ENCODE results near the gene SLC7A1.

Gene SLC7A1

GRCh38 chr13:29508130-29508875 lies 87.2 kb downstream of the SLC7A1 start:
- peak; percentile 82 for DNase-seq

DNA sequence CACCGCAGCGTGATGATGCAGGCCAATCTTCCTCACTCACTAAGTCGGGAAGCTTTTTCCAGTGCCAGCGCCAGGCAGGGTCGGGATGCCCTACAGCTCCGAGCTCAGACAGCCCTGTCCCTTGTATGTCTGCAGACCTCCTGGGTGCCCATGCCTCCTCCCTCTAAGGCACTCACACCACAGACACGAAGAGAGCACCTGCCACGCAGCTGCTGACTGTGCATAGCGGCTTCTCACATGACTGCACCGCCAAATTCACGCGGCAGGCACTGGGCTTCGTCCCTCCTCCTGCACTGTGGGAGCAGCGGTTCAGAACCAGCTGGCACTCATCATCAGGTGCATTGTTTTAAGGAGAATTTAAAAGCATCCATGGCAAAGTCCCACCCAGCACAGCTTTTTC lies 88.1 kb downstream of the SLC7A1 start:
- DNase-seq, result no peak

DNA sequence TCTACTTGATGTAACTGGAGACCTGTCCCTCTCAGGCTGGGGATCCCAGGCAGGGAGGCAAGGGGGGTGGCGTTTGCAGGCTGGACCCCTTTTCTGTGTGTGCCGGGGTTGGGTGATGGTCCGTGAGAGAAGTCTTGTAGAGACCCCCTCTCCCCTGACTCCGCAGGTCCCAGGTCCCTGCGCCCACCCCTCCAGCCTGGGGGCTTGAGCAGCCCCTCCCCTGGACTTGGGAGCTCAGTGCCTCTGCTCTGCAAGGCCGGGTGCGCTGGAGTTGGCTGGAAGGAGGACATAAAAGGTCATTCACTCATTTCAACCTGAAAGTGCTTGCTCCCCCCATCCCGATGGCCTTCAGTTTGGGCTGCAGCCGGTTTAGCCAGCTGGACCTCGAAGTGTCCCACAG lies 89.5 kb downstream of the SLC7A1 start:
- DNase-seq, result no peak

DNA sequence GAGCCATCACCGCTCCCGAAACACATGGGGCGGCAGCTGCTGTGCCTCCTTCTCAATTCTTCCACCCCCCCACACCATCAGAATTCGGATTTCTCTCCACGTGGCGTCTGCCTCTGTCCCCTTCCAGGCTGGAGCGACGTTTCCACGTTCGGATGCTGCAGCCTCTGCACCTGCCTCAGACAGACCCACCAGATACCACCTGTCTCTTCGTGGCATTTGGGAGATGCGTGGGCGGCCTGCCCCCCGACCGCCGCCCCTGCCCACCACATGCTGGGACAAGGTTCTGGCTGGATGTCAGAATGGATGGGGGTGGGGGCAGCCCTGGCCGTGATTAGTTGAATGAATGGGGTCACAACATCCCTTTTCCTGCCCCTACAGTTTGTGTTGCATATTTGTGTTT lies 90.0 kb downstream of the SLC7A1 start:
- no peak for DNase-seq

GRCh38 chr13:29504691-29505090 lies 90.8 kb downstream of the SLC7A1 start:
- DNase-seq, result no peak

DNA sequence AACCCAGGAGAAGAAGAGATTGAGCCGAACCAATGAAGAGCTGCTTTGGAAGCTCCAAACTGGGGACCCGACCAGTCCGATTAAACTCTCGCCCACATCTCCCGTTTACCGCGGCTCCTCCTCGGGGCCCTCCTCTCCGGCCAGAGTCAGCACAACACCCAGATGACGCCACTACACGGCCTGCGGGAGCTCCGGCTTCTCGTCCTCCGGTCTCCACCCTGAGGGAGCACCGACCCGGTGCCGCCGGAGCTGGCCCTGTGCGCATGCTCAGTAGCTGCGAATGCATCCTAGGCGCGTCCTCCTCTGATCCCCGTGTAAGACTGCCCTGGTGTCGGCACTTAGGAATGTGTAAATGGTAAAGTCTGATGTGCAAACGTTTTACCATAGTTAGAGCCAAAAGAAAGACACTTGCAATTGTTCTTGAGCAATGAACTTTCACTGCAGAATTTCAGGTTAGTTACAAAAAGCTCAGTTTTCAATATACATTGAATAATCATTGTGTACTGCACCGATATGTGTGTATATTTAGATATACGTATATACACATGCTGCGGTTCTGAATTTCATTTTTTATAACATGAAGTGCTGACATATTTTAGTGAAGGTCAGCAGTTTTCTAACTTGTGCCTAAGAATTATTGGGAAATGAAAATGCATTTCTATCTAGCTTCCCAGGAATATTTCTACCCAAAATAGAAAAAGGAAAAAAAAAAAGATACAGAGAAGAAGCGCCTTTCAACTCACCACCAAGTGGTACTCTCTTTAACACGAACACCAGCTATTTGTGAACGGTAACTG lies 92.2 kb downstream of the SLC7A1 start:
- DNase-seq, result no peak

DNA sequence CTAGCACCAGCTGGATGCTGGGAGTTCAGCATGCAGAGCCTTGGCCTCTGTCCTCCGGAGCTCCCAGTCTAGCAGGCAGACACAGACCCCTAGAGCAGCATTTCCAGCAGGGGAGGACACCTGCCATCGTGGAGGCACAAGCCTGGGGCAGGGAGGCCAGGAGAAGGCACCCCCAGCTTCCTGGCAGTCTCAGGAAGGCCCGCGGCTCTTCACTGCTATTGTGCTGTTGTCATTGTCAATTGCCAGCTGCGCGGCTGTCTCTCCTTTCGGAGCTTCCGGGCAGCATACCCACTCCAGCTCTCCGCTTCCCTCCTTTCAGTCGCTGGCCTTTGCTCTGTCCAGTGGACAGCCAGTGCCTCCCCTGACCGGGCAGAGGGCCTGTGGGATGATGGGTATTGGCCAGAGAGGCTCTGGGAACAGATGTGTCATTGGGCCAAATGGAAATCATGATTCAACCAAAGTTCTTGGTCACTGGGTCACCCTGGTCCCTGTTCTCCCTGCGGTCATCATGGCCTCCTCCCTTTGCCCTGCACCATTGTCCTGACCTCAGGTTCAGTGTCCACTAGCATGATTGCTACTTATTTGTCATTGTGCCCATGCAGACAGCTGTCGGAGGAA lies 93.0 kb downstream of the SLC7A1 start:
- DNase-seq, result no peak

- no peak for DNase-seq
These were observed 93.8 kb downstream of the SLC7A1 start for GRCh38 chr13:29501674-29502073.

DNA sequence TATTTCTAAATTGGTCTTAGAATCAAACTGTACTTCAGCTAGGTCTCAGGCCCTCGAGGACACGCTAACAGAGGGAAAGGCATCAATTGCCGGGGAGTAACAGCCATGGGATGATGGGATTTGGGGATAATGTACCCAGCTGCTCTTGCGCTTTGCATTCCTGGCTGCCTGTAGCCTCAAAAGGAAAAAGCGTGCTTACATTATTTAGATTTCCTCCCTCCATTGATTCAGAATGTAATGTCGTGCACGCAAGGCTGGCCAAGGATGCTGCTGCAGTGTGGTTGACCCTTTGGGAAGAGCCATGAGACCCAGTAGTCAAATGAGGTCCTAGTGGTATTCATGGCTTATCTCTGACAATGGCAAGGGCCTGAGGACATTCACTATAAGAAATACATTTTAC lies 95.1 kb downstream of the SLC7A1 start:
- no peak for DNase-seq

- DNase-seq, result no peak
These were observed 95.9 kb downstream of the SLC7A1 start for GRCh38 chr13:29499506-29500165.

- DNase-seq, result no peak
These were observed 97.0 kb downstream of the SLC7A1 start for GRCh38 chr13:29498426-29499040.

- no peak for DNase-seq
These were observed 98.3 kb downstream of the SLC7A1 start for GRCh38 chr13:29497137-29497654.

DNA sequence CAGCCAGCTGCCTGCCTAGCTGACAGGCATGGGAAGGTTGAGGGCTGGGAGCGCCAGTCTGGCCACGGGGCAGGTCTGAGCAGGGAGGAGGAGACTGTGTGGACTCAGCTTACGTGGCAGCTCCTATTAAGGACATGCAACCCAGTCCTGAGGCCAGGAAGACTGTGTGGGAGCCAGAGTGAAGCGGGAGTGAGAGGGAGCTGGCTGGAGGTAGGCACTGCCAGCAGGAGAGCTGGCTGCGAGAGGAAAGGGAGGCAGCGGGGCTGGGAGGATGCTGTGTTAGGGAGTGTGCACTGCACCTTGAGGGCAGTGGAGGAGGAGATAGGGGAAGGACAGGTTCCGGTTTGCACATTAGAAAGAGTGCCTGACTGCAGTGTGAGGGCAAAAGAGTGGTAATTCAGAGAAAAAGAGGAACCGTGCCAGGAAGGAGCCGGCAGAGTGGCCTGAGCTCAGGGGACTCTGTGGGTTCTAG lies 99.2 kb downstream of the SLC7A1 start:
- no peak for DNase-seq

- no peak for DNase-seq
These were observed 101.0 kb downstream of the SLC7A1 start for GRCh38 chr13:29494520-29494919.

GRCh38 chr13:29493796-29494195 lies 101.7 kb downstream of the SLC7A1 start:
- DNase-seq, result no peak

GRCh38 chr13:29491248-29491647 lies 104.2 kb downstream of the SLC7A1 start:
- no peak for DNase-seq

DNA sequence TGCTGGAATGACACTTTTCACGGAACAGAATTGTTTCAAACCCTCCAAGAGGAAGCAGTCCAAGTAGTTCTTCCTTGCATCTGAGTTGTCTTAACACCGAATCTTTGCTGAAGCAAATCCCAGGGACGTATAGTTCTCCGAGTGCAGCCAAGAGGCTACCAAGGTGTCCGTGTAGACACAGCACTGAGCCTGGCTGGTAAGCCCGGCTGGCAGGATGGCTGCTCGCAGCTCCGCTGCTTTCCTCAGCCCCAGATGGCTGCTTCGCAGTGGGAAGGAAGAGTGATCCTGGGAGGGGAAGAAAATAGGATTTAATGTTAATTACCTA lies 105.0 kb downstream of the SLC7A1 start:
- no peak for DNase-seq

DNA sequence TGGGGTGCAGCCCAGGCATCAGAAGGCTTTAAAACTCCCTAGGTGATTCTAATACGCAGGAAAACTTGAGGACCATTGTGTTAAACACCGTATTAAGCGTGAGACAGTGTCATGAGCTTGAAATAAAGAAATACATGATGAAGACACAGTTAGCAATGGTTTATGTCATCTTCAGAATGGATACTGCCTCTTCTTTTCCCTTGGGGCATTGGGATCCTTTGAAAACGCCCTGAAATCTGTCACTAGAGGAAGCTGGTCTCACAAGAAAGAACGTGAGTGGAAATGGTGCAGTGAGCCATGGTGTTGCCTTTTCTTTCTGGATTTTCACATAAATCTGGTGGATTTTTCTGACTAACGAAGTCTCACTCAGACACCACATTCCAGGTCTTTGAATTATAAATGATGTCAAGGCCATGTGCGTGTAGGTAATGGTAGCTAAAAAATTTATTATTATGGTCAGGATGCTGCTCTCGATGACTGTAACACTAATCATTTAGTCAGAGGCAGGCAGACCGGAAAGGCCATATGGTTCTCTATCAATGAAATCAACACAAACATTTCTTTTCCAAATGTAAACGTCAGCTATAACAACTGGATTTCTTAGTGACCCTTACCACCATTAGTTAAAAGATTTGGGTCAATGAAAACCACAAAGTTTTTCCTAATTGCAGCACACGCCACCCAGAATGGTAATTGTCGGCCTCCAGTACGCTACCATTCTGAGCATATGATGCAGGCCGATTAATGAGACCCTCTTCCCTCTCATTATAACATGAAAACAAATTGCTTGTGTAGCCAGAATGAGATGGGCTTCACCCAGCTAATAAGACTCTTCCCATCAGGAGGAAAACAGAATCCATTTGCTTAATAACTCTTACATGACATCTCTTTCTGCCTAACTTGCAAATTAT lies 105.6 kb downstream of the SLC7A1 start:
- no peak for DNase-seq

GRCh38 chr13:29487466-29488454 lies 107.7 kb downstream of the SLC7A1 start:
- no peak for DNase-seq

DNA sequence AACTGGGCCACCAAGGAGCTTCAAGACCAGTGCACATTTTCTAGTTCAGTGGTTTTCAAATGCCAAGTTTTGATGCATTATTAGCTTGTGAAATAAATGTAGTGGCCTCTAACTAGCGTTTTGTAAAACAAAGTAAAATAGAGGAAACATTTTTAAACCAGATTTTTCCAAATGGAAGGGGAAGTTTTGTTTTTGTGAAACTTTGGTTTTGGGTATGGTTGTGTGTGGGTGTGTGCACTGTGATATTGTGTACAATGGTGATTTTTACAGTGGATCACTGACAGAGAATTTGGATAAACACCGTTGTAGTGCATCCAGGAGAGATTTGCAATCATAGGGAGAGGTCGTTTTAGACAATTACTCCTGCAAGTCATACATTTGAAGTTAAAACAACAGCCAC lies 108.9 kb downstream of the SLC7A1 start:
- no peak for DNase-seq

All from CD4-positive, alpha-beta T cell treated with Interleukin-17A for 4 hours (primary cell).